ENCODE measurements around the gene HAPLN3.
A peak's percentile ranks its signal among the peaks of the same experiment; 100 is the strongest.

Gene HAPLN3

GRCh38 chr15:88844749-88845386 lies 50.5 kb downstream of the HAPLN3 start:
- no CpG with 5 or more reads among the region's 5 CpGs for WGBS (ENCODE audit: insufficient coverage, insufficient read length)
- no peaks in the 10 kb centered on the region; the same call in 1 of the 2 replicates for H3K4me1 ChIP-seq (ENCODE audit: control insufficient read depth, insufficient read depth, low read length)
- H3K36me3 ChIP-seq (ENCODE audit: control insufficient read depth, insufficient read depth, low read length): no peaks in the 10 kb centered on the region
- no peak for DNase-seq (ENCODE audit: low read depth, low spot score)
- H3K4me3 ChIP-seq (ENCODE audit: low read length): no peak overlapping the region
- no peaks in the 10 kb centered on the region for H3K9me3 ChIP-seq (ENCODE audit: control insufficient read depth, insufficient read depth, low read length)
- no peak overlapping the region for H3K27ac ChIP-seq (ENCODE audit: low read length)
- no peaks in the 10 kb centered on the region for H3K27me3 ChIP-seq (ENCODE audit: control insufficient read depth, insufficient read depth, low read length)

GRCh38 chr15:88843334-88843733 lies 52.0 kb downstream of the HAPLN3 start:
- Histone ChIP-seq H3K27ac (ENCODE audit: low read length) (no peak overlapping the region), H3K4me3 (ENCODE audit: low read length) (no peak overlapping the region), H3K4me1 (ENCODE audit: control insufficient read depth, insufficient read depth, low read length) (no peaks in the 10 kb centered on the region; the same call in 1 of the 2 replicates), H3K36me3 (ENCODE audit: control insufficient read depth, insufficient read depth, low read length) (no peaks in the 10 kb centered on the region), H3K27me3 (ENCODE audit: control insufficient read depth, insufficient read depth, low read length) (no peaks in the 10 kb centered on the region), H3K9me3 (ENCODE audit: control insufficient read depth, insufficient read depth, low read length) (no peaks in the 10 kb centered on the region)
- no peak for DNase-seq (ENCODE audit: low read depth, low spot score)
- no CpG with 5 or more reads among the region's 21 CpGs for WGBS (ENCODE audit: insufficient coverage, insufficient read length)

- no peak for DNase-seq (ENCODE audit: low read depth, low spot score)
- no CpG with 5 or more reads among the region's 4 CpGs for WGBS (ENCODE audit: insufficient coverage, insufficient read length)
- Histone ChIP-seq H3K4me3 (ENCODE audit: low read length) (no peak overlapping the region), H3K27me3 (ENCODE audit: control insufficient read depth, insufficient read depth, low read length) (no peaks in the 10 kb centered on the region), H3K9me3 (ENCODE audit: control insufficient read depth, insufficient read depth, low read length) (no peaks in the 10 kb centered on the region), H3K36me3 (ENCODE audit: control insufficient read depth, insufficient read depth, low read length) (no peaks in the 10 kb centered on the region), H3K27ac (ENCODE audit: low read length) (no peak overlapping the region), H3K4me1 (ENCODE audit: control insufficient read depth, insufficient read depth, low read length) (no peaks in the 10 kb centered on the region; the same call in 1 of the 2 replicates)
Observed at GRCh38 chr15:88842156-88842555, 53.2 kb downstream of the HAPLN3 start.

- WGBS (ENCODE audit: insufficient coverage, insufficient read length): no CpG with 5 or more reads among the region's 1 CpG
- no peak overlapping the region for H3K4me3 ChIP-seq (ENCODE audit: low read length)
- no peaks in the 10 kb centered on the region for H3K36me3 ChIP-seq (ENCODE audit: control insufficient read depth, insufficient read depth, low read length)
- H3K27me3 ChIP-seq (ENCODE audit: control insufficient read depth, insufficient read depth, low read length): no peaks in the 10 kb centered on the region
- H3K4me1 ChIP-seq (ENCODE audit: control insufficient read depth, insufficient read depth, low read length): no peaks in the 10 kb centered on the region; the same call in 1 of the 2 replicates
- DNase-seq (ENCODE audit: low read depth, low spot score): no peak
- H3K27ac ChIP-seq (ENCODE audit: low read length): no peak overlapping the region
- no peaks in the 10 kb centered on the region for H3K9me3 ChIP-seq (ENCODE audit: control insufficient read depth, insufficient read depth, low read length)
Observed at GRCh38 chr15:88841236-88841635, 54.1 kb downstream of the HAPLN3 start.

- Histone ChIP-seq H3K36me3 (ENCODE audit: control insufficient read depth, insufficient read depth, low read length) (no peaks in the 10 kb centered on the region), H3K27me3 (ENCODE audit: control insufficient read depth, insufficient read depth, low read length) (no peaks in the 10 kb centered on the region), H3K27ac (ENCODE audit: low read length) (no peak overlapping the region), H3K4me1 (ENCODE audit: control insufficient read depth, insufficient read depth, low read length) (no peaks in the 10 kb centered on the region; the same call in 1 of the 2 replicates), H3K9me3 (ENCODE audit: control insufficient read depth, insufficient read depth, low read length) (no peaks in the 10 kb centered on the region), H3K4me3 (ENCODE audit: low read length) (no peak overlapping the region)
- no CpG with 5 or more reads among the region's 16 CpGs for WGBS (ENCODE audit: insufficient coverage, insufficient read length)
- DNase-seq (ENCODE audit: low read depth, low spot score): no peak
Observed at GRCh38 chr15:88839961-88840360, 55.4 kb downstream of the HAPLN3 start.

GRCh38 chr15:88839146-88839545 lies 56.2 kb downstream of the HAPLN3 start:
- no peaks in the 10 kb centered on the region for H3K9me3 ChIP-seq (ENCODE audit: control insufficient read depth, insufficient read depth, low read length)

GRCh38 chr15:88838667-88839066 lies 56.7 kb downstream of the HAPLN3 start:
- H3K36me3 ChIP-seq (ENCODE audit: control insufficient read depth, insufficient read depth, low read length): no peaks in the 10 kb centered on the region
- no CpG with 5 or more reads among the region's 18 CpGs for WGBS (ENCODE audit: insufficient coverage, insufficient read length)
- DNase-seq (ENCODE audit: low read depth, low spot score): no peak

More at GRCh38 chr15:88839146-88839545, 56.2 kb downstream of the HAPLN3 start:
- no CpG with 5 or more reads among the region's 3 CpGs for WGBS (ENCODE audit: insufficient coverage, insufficient read length)
- no peak for DNase-seq (ENCODE audit: low read depth, low spot score)
- Histone ChIP-seq H3K27me3 (ENCODE audit: control insufficient read depth, insufficient read depth, low read length) (no peaks in the 10 kb centered on the region), H3K36me3 (ENCODE audit: control insufficient read depth, insufficient read depth, low read length) (no peaks in the 10 kb centered on the region), H3K4me3 (ENCODE audit: low read length) (no peak overlapping the region), H3K27ac (ENCODE audit: low read length) (no peak overlapping the region), H3K4me1 (ENCODE audit: control insufficient read depth, insufficient read depth, low read length) (peaks cover 2% of the 10 kb centered on the region)

GRCh38 chr15:88835646-88836045 lies 59.7 kb downstream of the HAPLN3 start:
- DNase-seq (ENCODE audit: low read depth, low spot score): no peak
- WGBS (ENCODE audit: insufficient coverage, insufficient read length): no CpG with 5 or more reads among the region's 2 CpGs
- H3K27me3 ChIP-seq (ENCODE audit: control insufficient read depth, insufficient read depth, low read length): no peaks in the 10 kb centered on the region

More at GRCh38 chr15:88838667-88839066, 56.7 kb downstream of the HAPLN3 start:
- H3K27ac ChIP-seq (ENCODE audit: low read length): no peak overlapping the region
- no peaks in the 10 kb centered on the region for H3K9me3 ChIP-seq (ENCODE audit: control insufficient read depth, insufficient read depth, low read length)
- no peak overlapping the region for H3K4me3 ChIP-seq (ENCODE audit: low read length)
- peaks cover 2% of the 10 kb centered on the region for H3K4me1 ChIP-seq (ENCODE audit: control insufficient read depth, insufficient read depth, low read length)
- no peaks in the 10 kb centered on the region for H3K27me3 ChIP-seq (ENCODE audit: control insufficient read depth, insufficient read depth, low read length)

GRCh38 chr15:88835119-88835518 lies 60.2 kb downstream of the HAPLN3 start:
- Histone ChIP-seq H3K27ac (ENCODE audit: low read length) (no peak overlapping the region), H3K4me3 (ENCODE audit: low read length) (no peak overlapping the region), H3K9me3 (ENCODE audit: control insufficient read depth, insufficient read depth, low read length) (no peaks in the 10 kb centered on the region), H3K27me3 (ENCODE audit: control insufficient read depth, insufficient read depth, low read length) (no peaks in the 10 kb centered on the region), H3K4me1 (ENCODE audit: control insufficient read depth, insufficient read depth, low read length) (peaks cover 2% of the 10 kb centered on the region; the same call in 1 of the 2 replicates), H3K36me3 (ENCODE audit: control insufficient read depth, insufficient read depth, low read length) (no peaks in the 10 kb centered on the region)
- DNase-seq (ENCODE audit: low read depth, low spot score): no peak
- no CpG with 5 or more reads among the region's 4 CpGs for whole genome bisulfite sequencing (ENCODE audit: insufficient coverage, insufficient read length)

More at GRCh38 chr15:88835646-88836045, 59.7 kb downstream of the HAPLN3 start:
- Histone ChIP-seq H3K9me3 (ENCODE audit: control insufficient read depth, insufficient read depth, low read length) (no peaks in the 10 kb centered on the region), H3K4me3 (ENCODE audit: low read length) (no peak overlapping the region), H3K4me1 (ENCODE audit: control insufficient read depth, insufficient read depth, low read length) (peaks cover 2% of the 10 kb centered on the region; the same call in 1 of the 2 replicates), H3K27ac (ENCODE audit: low read length) (no peak overlapping the region), H3K36me3 (ENCODE audit: control insufficient read depth, insufficient read depth, low read length) (no peaks in the 10 kb centered on the region)

- Histone ChIP-seq H3K4me1 (ENCODE audit: control insufficient read depth, insufficient read depth, low read length) (peaks cover 2% of the 10 kb centered on the region; the same call in 1 of the 2 replicates), H3K27me3 (ENCODE audit: control insufficient read depth, insufficient read depth, low read length) (no peaks in the 10 kb centered on the region), H3K27ac (ENCODE audit: low read length) (no peak overlapping the region), H3K9me3 (ENCODE audit: control insufficient read depth, insufficient read depth, low read length) (no peaks in the 10 kb centered on the region), H3K36me3 (ENCODE audit: control insufficient read depth, insufficient read depth, low read length) (no peaks in the 10 kb centered on the region), H3K4me3 (ENCODE audit: low read length) (no peak overlapping the region)
- DNase-seq (ENCODE audit: low read depth, low spot score): peak; percentile 43
- WGBS (ENCODE audit: insufficient coverage, insufficient read length): no CpG with 5 or more reads among the region's 14 CpGs
Observed at GRCh38 chr15:88834211-88834812, 61.0 kb downstream of the HAPLN3 start.

All from iPS DF 6.9 (cell line).